Activated CD4-positive, alpha-beta T cell treated with anti-CD3 and anti-CD28 coated beads for 24 hours (primary cell): ENCODE data around the gene CCT6A.
"Not testable (repeated sequence)": the region's sequence is repeated elsewhere in the genome, so short reads cannot be mapped to it uniquely, and the experiment has no call there.

Source experiments
- DNase-seq, 2 donors: peaks; one replicate each; pipeline ENCODE4 v3.0.0-alpha.2; 2020; ENCODE audit warnings: low read depth in 2 of 2

CCT6A gene

GRCh38 chr7:56098187-56099008 is 46.8 kb downstream of the CCT6A start:
- DNase-seq: not testable (repeated sequence)

GRCh38 chr7:56099653-56100052 is 48.1 kb downstream of the CCT6A start:
- no peak for DNase-seq

GRCh38 chr7:56104138-56104537 is 52.6 kb downstream of the CCT6A start:
- not testable (repeated sequence) for DNase-seq

GRCh38 chr7:56105508-56105907 is 53.9 kb downstream of the CCT6A start:
- no peak for DNase-seq

- peak; percentile 87 to 88 for DNase-seq
These were observed 54.8 kb downstream of the CCT6A start, which contains the start of gene CHCHD2 for GRCh38 chr7:56106108-56107073. Gene CHCHD2 (minus strand): TSS chr7:56106476. CDS start chr7:56106413, 63 bp downstream.

GRCh38 chr7:56107954-56108258 is 56.3 kb downstream of the CCT6A start:
- no peak for DNase-seq

GRCh38 chr7:56110611-56111010 is 59.0 kb downstream of the CCT6A start:
- DNase-seq: no peak

- DNase-seq: not testable (repeated sequence)
These were observed 60.7 kb downstream of the CCT6A start for GRCh38 chr7:56112244-56112643.
